HCT116 (cell line): ENCODE results near the gene PBXIP1. TPM values are rescaled to one million over a fixed set of nuclear protein-coding genes. Genes with fewer than 3 reads are reported as not detected.

Experiments used
- ATAC-seq: fragments of 200-7000 bp; cut with Tn5 transposase; 2 replicates; pipeline ENCODE4 v1.9.1; 2020; ENCODE audit warnings: mild to moderate bottlenecking, moderate library complexity
- BruUV-seq: library from RNA; stranded (reverse); fragments of 400-500 nt; replicated peaks from 2 replicates; lab custom pipeline; 2021; lab: Mats Ljungman, UMichigan
- CTCF ChIA-PET: fragments of 300-600 bp; sonication (Branson Sonifier 250); formaldehyde crosslinking; loops from one replicate; lab custom pipeline; 2021; ENCODE audit warnings: antibody characterized with exemption; lab: Charles Lee
- POLR2A ChIA-PET: fragments of 300-600, 350-600 bp; sonication (Branson Sonifier 250); formaldehyde crosslinking; loops from one replicate; lab custom pipeline; 2021; ENCODE audit warnings: antibody characterized with exemption; lab: Charles Lee
- RAD21 ChIA-PET, 2 experiments: fragments of 300-600 bp; sonication (Branson Sonifier 250); formaldehyde crosslinking; loops; one replicate each; lab custom pipeline; 2023; ENCODE audit warnings: low total read pairs in 2 of 2; ENCODE audit not compliant: uncharacterized antibody in 2 of 2, unreplicated experiment in 2 of 2, low non-redundant PET in 1 of 2; lab: Charles Lee
- DNase-seq: peaks from one replicate; pipeline ENCODE4 v3.0.0-alpha.2; 2010; ENCODE audit warnings: low read depth, low spot score
- H2AFZ ChIP-seq: fragments of 200-600 bp; shearing (Covaris generic), sonication (generic); 2 replicates; pipeline ENCODE4 v1.6.1; 2017; ENCODE audit warnings: low read depth, mixed run types, mixed read lengths, antibody characterized with exemption, low read length; ENCODE audit not compliant: poor library complexity, severe bottlenecking
- H3K27ac ChIP-seq: 2 replicates; pipeline ENCODE4 v1.5.1; 2012; ENCODE audit warnings: low read depth, low read length
- H3K27me3 ChIP-seq: fragments of 200-600 bp; sonication (generic); 2 replicates; pipeline ENCODE4 v1.6.1; 2016; ENCODE audit warnings: mixed run types, low read length, mixed read lengths; ENCODE audit not compliant: insufficient read depth
- H3K36me3 ChIP-seq, 2 experiments: fragments of 200-500 bp in 1 of 2; fragments of 200-600 bp in 1 of 2; sonication (Bioruptor generic) in 1 of 2; sonication (generic) in 1 of 2; 2 replicates each; pipeline versions ENCODE4 v1.5.1 to v1.6.1; 2014 to 2016; ENCODE audit warnings: low read length in 2 of 2, inconsistent platforms in 1 of 2, mixed read lengths in 1 of 2, mixed run types in 1 of 2; ENCODE audit not compliant: insufficient read depth in 2 of 2, control insufficient read depth in 1 of 2
- H3K4me1 ChIP-seq, 2 experiments: fragments of 200-600 bp in 1 of 2; sonication (generic) in 1 of 2; 2 replicates each; pipeline versions ENCODE4 v1.5.1 to v1.6.1; 2012 to 2017; ENCODE audit warnings: low read length in 2 of 2, inconsistent platforms in 1 of 2, mild to moderate bottlenecking in 1 of 2, mixed read lengths in 1 of 2, mixed run types in 1 of 2, moderate library complexity in 1 of 2; ENCODE audit not compliant: insufficient read depth in 2 of 2, control insufficient read depth in 1 of 2
- H3K4me2 ChIP-seq: fragments of 200-600 bp; sonication (generic); 2 replicates; pipeline ENCODE4 v1.6.1; 2017; ENCODE audit warnings: mixed run types, low read length, mixed read lengths
- H3K4me3 ChIP-seq, 2 experiments: fragments of 200-600 bp in 1 of 2; sonication (generic) in 1 of 2; replicated peaks in 1 of 2; 2 replicates each; pipeline ENCODE4 v1.5.1; 2011 to 2016; ENCODE audit warnings: low read length in 2 of 2, control low read depth in 1 of 2, low read depth in 1 of 2, mild to moderate bottlenecking in 1 of 2, mixed read lengths in 1 of 2, mixed run types in 1 of 2
- H3K79me2 ChIP-seq: fragments of 200-600 bp; sonication (generic); 2 replicates; pipeline ENCODE4 v1.6.1; 2017; ENCODE audit warnings: mild to moderate bottlenecking, mixed run types, low read length, moderate library complexity, mixed read lengths; ENCODE audit not compliant: insufficient read depth
- H3K9ac ChIP-seq: fragments of 200-600 bp; sonication (generic); 2 replicates; pipeline ENCODE4 v1.6.1; 2016; ENCODE audit warnings: low read length, mixed read lengths
- H3K9me2 ChIP-seq: fragments of 200-600 bp; sonication (generic), shearing (Covaris generic); 2 replicates; pipeline ENCODE4 v1.6.1; 2017; ENCODE audit warnings: mixed run types, mild to moderate bottlenecking, moderate library complexity; ENCODE audit not compliant: insufficient read depth
- H3K9me3 ChIP-seq, 2 experiments: fragments of 200-500 bp in 1 of 2; fragments of 200-600 bp in 1 of 2; sonication (Bioruptor generic) in 1 of 2; sonication (generic) in 1 of 2; 2 replicates each; pipeline ENCODE4 v1.6.1; 2014 to 2017; ENCODE audit warnings: low read length in 2 of 2, mixed read lengths in 2 of 2, inconsistent platforms in 1 of 2, low read depth in 1 of 2, mild to moderate bottlenecking in 1 of 2, mixed run types in 1 of 2, moderate library complexity in 1 of 2; ENCODE audit not compliant: control insufficient read depth in 1 of 2, insufficient read depth in 1 of 2
- H4K20me1 ChIP-seq: fragments of 200-600 bp; sonication (generic), shearing (Covaris generic); 2 replicates; pipeline ENCODE4 v1.6.1; 2017; ENCODE audit warnings: mixed run types, mild to moderate bottlenecking, moderate library complexity; ENCODE audit not compliant: insufficient read depth
- CEBPB ChIP-seq: IDR thresholded peaks from 2 replicates; pipeline ENCODE4 v1.6.1; 2012; ENCODE audit warnings: low read depth
- ELF1 ChIP-seq: IDR thresholded peaks from 2 replicates; pipeline ENCODE4 v1.6.1; 2012; ENCODE audit warnings: low read depth, borderline replicate concordance
- FOSL1 ChIP-seq: IDR thresholded peaks from 2 replicates; pipeline ENCODE4 v1.6.1; 2012; ENCODE audit warnings: low read depth
- POLR2A ChIP-seq: IDR thresholded peaks from 2 replicates; pipeline ENCODE4 v1.7.0; 2011; ENCODE audit warnings: borderline replicate concordance; ENCODE audit not compliant: insufficient read depth, insufficient read length; ENCODE audit errors: extremely low read depth
- POLR2AphosphoS5 ChIP-seq: IDR thresholded peaks from 2 replicates; pipeline ENCODE4 v1.6.1; 2011; ENCODE audit warnings: mild to moderate bottlenecking, low read depth, low read length, moderate library complexity
- SP1 ChIP-seq: IDR thresholded peaks from 2 replicates; pipeline ENCODE4 v1.6.1; 2012; ENCODE audit warnings: low read depth
- ZFX ChIP-seq: fragments of 450-650 bp; IDR thresholded peaks from 2 replicates; pipeline ENCODE4 v1.6.1; 2017
- intact Hi-C: fragments of 100-400 bp; cut with micrococcal nuclease; formaldehyde crosslinking; loops from 2 replicates; pipeline ENCODE4 v1.10.0; 2022
- total RNA-seq: library from RNA; stranded (reverse); gene quantifications from one replicate; pipeline ENCODE4 v1.2.1, GENCODE V29; 2021; ENCODE audit not compliant: unreplicated experiment
- TF ChIP-seq, protein P1 (sequence below): IDR thresholded peaks from 2 replicates; pipeline ENCODE4 v1.6.1; 2012; ENCODE audit warnings: low read depth
- TF ChIP-seq, protein P2 (sequence below), 3 experiments: fragments of 200-600 bp in 1 of 3; sonication (generic) in 1 of 3; IDR thresholded peaks in 2 of 3; conservative IDR thresholded peaks in 1 of 3; 2 replicates each; pipeline ENCODE4 v1.5.1; 2012 to 2017; ENCODE audit warnings: low read depth in 2 of 3, low read length in 2 of 3, antibody characterized with exemption in 1 of 3, borderline replicate concordance in 1 of 3, control low read depth in 1 of 3, mild to moderate bottlenecking in 1 of 3, mixed read lengths in 1 of 3, mixed run types in 1 of 3, moderate library complexity in 1 of 3; ENCODE audit not compliant: insufficient read depth in 1 of 3
- TF ChIP-seq, protein P3 (sequence below): IDR thresholded peaks from 2 replicates; pipeline ENCODE4 v1.6.1; 2011; ENCODE audit warnings: mild to moderate bottlenecking, low read length, moderate library complexity; ENCODE audit not compliant: insufficient replicate concordance; ENCODE audit errors: extremely low read depth

PBXIP1 gene
- total RNA-seq, 1 experiment from 2014 or later, result 12.6 TPM

DNA sequence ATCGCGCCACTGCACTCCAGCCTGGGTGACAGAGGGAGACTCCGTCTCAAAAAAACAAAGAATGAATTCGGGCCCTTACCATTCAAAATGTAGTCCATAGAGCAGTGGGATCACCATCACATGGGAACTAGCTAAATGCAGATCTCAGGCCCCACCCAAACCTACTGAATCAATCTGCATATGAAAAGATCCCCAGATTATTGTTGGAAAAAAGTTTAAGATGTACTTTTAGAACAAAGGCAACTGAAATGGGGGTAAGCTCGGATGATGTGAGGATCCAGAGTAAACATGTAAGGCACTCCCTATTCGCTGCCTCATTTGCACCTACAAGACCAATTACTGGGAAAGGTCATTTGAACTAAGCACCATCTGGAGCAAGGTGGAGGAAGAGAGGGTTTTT, 26.4 kb upstream of the PBXIP1 start:
- peak overlapping the region; percentile 70 for H3K27ac ChIP-seq
- H3K27me3 ChIP-seq, result no peaks in the 10 kb centered on the region
- no peak overlapping the region for H2AFZ ChIP-seq
- CTCF ChIA-PET, result interaction anchor here (1.1 to 3.2 kb wide), 5 partner anchors 8 to 211 kb away, joined by 4 to 25 read pairs (median 4); partner anchors contain the start of genes CKS1B and LENEP
- RAD21 ChIA-PET, result no interaction called here
- H3K4me2 ChIP-seq, result peak overlapping the region; percentile 93
- ATAC-seq (no peak), DNase-seq (no peak)
- no peaks in the 10 kb centered on the region for H3K9me2 ChIP-seq
- peak overlapping the region; percentile 41 to 84 for H3K4me3 ChIP-seq
- peak overlapping the region; percentile 90 for H3K9ac ChIP-seq
- intact Hi-C loops, result no loop called here
- H3K4me1 ChIP-seq, result peaks cover 10 to 34% of the 10 kb centered on the region in 2 experiments; a peak in 3 of 4 replicates
- H4K20me1 ChIP-seq, result no peaks in the 10 kb centered on the region
- POLR2A ChIA-PET, result interaction anchor here (3.3 to 3.7 kb wide), 2 partner anchors 10 to 12 kb away, joined by 15 to 46 read pairs; partner anchors contain the start of genes LENEP and SHC1
- TF ChIP-seq, protein P1, sequence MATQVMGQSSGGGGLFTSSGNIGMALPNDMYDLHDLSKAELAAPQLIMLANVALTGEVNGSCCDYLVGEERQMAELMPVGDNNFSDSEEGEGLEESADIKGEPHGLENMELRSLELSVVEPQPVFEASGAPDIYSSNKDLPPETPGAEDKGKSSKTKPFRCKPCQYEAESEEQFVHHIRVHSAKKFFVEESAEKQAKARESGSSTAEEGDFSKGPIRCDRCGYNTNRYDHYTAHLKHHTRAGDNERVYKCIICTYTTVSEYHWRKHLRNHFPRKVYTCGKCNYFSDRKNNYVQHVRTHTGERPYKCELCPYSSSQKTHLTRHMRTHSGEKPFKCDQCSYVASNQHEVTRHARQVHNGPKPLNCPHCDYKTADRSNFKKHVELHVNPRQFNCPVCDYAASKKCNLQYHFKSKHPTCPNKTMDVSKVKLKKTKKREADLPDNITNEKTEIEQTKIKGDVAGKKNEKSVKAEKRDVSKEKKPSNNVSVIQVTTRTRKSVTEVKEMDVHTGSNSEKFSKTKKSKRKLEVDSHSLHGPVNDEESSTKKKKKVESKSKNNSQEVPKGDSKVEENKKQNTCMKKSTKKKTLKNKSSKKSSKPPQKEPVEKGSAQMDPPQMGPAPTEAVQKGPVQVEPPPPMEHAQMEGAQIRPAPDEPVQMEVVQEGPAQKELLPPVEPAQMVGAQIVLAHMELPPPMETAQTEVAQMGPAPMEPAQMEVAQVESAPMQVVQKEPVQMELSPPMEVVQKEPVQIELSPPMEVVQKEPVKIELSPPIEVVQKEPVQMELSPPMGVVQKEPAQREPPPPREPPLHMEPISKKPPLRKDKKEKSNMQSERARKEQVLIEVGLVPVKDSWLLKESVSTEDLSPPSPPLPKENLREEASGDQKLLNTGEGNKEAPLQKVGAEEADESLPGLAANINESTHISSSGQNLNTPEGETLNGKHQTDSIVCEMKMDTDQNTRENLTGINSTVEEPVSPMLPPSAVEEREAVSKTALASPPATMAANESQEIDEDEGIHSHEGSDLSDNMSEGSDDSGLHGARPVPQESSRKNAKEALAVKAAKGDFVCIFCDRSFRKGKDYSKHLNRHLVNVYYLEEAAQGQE, result no peak
- no peak for TF ChIP-seq ELF1
- TF ChIP-seq POLR2A, result no peak
- no peak for TF ChIP-seq CEBPB
- no peak for TF ChIP-seq ZFX
- TF ChIP-seq SP1, result no peak
- TF ChIP-seq, protein P2, sequence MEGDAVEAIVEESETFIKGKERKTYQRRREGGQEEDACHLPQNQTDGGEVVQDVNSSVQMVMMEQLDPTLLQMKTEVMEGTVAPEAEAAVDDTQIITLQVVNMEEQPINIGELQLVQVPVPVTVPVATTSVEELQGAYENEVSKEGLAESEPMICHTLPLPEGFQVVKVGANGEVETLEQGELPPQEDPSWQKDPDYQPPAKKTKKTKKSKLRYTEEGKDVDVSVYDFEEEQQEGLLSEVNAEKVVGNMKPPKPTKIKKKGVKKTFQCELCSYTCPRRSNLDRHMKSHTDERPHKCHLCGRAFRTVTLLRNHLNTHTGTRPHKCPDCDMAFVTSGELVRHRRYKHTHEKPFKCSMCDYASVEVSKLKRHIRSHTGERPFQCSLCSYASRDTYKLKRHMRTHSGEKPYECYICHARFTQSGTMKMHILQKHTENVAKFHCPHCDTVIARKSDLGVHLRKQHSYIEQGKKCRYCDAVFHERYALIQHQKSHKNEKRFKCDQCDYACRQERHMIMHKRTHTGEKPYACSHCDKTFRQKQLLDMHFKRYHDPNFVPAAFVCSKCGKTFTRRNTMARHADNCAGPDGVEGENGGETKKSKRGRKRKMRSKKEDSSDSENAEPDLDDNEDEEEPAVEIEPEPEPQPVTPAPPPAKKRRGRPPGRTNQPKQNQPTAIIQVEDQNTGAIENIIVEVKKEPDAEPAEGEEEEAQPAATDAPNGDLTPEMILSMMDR (IDR thresholded peaks at IDR 0.05 in 2 of 3, conservative IDR thresholded peaks at IDR 0.05 in 1 of 3; ENCODE audit: borderline replicate concordance in 1 of 3, insufficient read depth in 1 of 3, low read depth in 2 of 3, low read length in 2 of 3), result no peak
- TF ChIP-seq, protein P3, sequence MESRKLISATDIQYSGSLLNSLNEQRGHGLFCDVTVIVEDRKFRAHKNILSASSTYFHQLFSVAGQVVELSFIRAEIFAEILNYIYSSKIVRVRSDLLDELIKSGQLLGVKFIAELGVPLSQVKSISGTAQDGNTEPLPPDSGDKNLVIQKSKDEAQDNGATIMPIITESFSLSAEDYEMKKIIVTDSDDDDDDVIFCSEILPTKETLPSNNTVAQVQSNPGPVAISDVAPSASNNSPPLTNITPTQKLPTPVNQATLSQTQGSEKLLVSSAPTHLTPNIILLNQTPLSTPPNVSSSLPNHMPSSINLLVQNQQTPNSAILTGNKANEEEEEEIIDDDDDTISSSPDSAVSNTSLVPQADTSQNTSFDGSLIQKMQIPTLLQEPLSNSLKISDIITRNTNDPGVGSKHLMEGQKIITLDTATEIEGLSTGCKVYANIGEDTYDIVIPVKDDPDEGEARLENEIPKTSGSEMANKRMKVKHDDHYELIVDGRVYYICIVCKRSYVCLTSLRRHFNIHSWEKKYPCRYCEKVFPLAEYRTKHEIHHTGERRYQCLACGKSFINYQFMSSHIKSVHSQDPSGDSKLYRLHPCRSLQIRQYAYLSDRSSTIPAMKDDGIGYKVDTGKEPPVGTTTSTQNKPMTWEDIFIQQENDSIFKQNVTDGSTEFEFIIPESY, result no peak
- TF ChIP-seq FOSL1, result no peak
- no peak for TF ChIP-seq POLR2AphosphoS5
- TF ChIP-seq, all 23 proteins: peak for 0
- Histone ChIP-seq H3K36me3 (peaks cover 17 to 27% of the 10 kb centered on the region in 2 experiments), H3K79me2 (peaks cover 75% of the 10 kb centered on the region), H3K9me3 (no peaks in the 10 kb centered on the region)
- BruUV-seq, result TSS peak; percentile 99
